PC-9 (cell line): ENCODE measurements around the gene CCDC88C. TPM values are rescaled to one million over a fixed set of nuclear protein-coding genes. Genes with fewer than 3 reads are reported as not detected.

Experiments
- BruUV-seq: library from RNA; stranded (reverse); fragments of 400-500 nt; replicated peaks from 2 replicates; lab custom pipeline; 2021; lab: Mats Ljungman, UMichigan
- CTCF ChIA-PET: fragments of 300-600 bp; sonication (Branson Sonifier 250); formaldehyde crosslinking; loops from one replicate; lab custom pipeline; 2022; ENCODE audit warnings: antibody characterized with exemption; lab: Charles Lee
- POLR2A ChIA-PET: fragments of 300-600 bp; sonication (Branson Sonifier 250); formaldehyde crosslinking; loops from one replicate; lab custom pipeline; 2022; ENCODE audit warnings: antibody characterized with exemption; ENCODE audit not compliant: unreplicated experiment; lab: Charles Lee
- DNase-seq, 2 experiments: peaks; one replicate each; pipeline versions ENCODE4 v3.0.0 to v3.0.0-alpha.2; 2015 to 2022; ENCODE audit warnings: mixed read lengths in 1 of 2
- H2AFZ ChIP-seq: fragments of 200-600 bp; sonication (generic); 2 replicates; pipeline ENCODE4 v1.8.1; 2017; ENCODE audit warnings: antibody characterized with exemption
- H3F3A ChIP-seq: fragments of 200-600 bp; sonication (generic); 2 replicates; pipeline ENCODE4 v1.8.1; 2017; ENCODE audit warnings: antibody characterized with exemption, mild to moderate bottlenecking, low read depth; ENCODE audit not compliant: insufficient read depth
- H3K27ac ChIP-seq: fragments of 200-600 bp; sonication (generic); 2 replicates; pipeline ENCODE4 v1.6.1; 2016; ENCODE audit warnings: mixed run types
- H3K27me3 ChIP-seq: fragments of 200-600 bp; sonication (generic); 2 replicates; pipeline ENCODE4 v1.6.1; 2016; ENCODE audit warnings: low read depth, mixed run types; ENCODE audit not compliant: insufficient read depth
- H3K36me3 ChIP-seq: fragments of 200-600 bp; sonication (generic); 2 replicates; pipeline ENCODE4 v1.6.1; 2016; ENCODE audit warnings: low read depth, mixed run types
- H3K4me1 ChIP-seq: fragments of 200-600 bp; sonication (generic); replicated peaks from 2 replicates; pipeline ENCODE4 v1.6.1; 2016; ENCODE audit warnings: mixed run types; ENCODE audit not compliant: insufficient read depth
- H3K4me2 ChIP-seq: fragments of 200-600 bp; sonication (generic); 2 replicates; pipeline ENCODE4 v1.6.1; 2017; ENCODE audit warnings: mixed run types
- H3K4me3 ChIP-seq: fragments of 200-600 bp; sonication (generic); 2 replicates; pipeline ENCODE4 v1.6.1; 2016; ENCODE audit warnings: mixed run types
- H3K79me2 ChIP-seq: fragments of 200-600 bp; sonication (generic); 2 replicates; pipeline ENCODE4 v1.6.1; 2017; ENCODE audit warnings: low read depth, mixed run types
- H3K9me2 ChIP-seq: fragments of 200-600 bp; sonication (generic); 2 replicates; pipeline ENCODE4 v1.8.1; 2017; ENCODE audit warnings: mild to moderate bottlenecking; ENCODE audit not compliant: insufficient read depth
- H3K9me3 ChIP-seq: fragments of 200-600 bp; sonication (generic); 2 replicates; pipeline ENCODE4 v1.8.1; 2016; ENCODE audit warnings: low read depth; ENCODE audit not compliant: insufficient read depth
- H4K20me1 ChIP-seq: fragments of 200-600 bp; sonication (generic); 2 replicates; pipeline ENCODE4 v1.8.1; 2017; ENCODE audit not compliant: insufficient read depth
- CTCF ChIP-seq: fragments of 200-600 bp; sonication (generic); conservative IDR thresholded peaks from 2 replicates; pipeline ENCODE4 v1.6.1; 2017; ENCODE audit warnings: mixed run types, antibody characterized with exemption, mild to moderate bottlenecking, moderate library complexity
- EZH2 ChIP-seq: fragments of 200-600 bp; sonication (generic); IDR thresholded peaks from 2 replicates; pipeline ENCODE4 v1.8.0; 2017; ENCODE audit warnings: antibody characterized with exemption, low read depth
- intact Hi-C: fragments of 100-400 bp; cut with micrococcal nuclease; formaldehyde crosslinking; loops from one replicate; pipeline ENCODE4 v1.10.0; 2022; ENCODE audit not compliant: unreplicated experiment
- total RNA-seq: library from RNA; stranded (reverse); gene quantifications from 2 replicates; pipeline ENCODE4 v1.2.3, GENCODE V29; 2021

Gene CCDC88C
- total RNA-seq, 1 experiment from 2014 or later: 7.4 TPM

GRCh38 chr14:91310606-91311283 lies 106.9 kb downstream of the CCDC88C start:
- Histone ChIP-seq H4K20me1 (no peaks in the 10 kb centered on the region), H3K4me3 (no peak overlapping the region), H2AFZ (no peak overlapping the region), H3K9me2 (no peaks in the 10 kb centered on the region), H3F3A (no peaks in the 10 kb centered on the region), H3K36me3 (no peaks in the 10 kb centered on the region), H3K27ac (no peak overlapping the region), H3K9me3 (no peaks in the 10 kb centered on the region), H3K4me2 (no peak overlapping the region), H3K4me1 (no peaks in the 10 kb centered on the region), H3K27me3 (no peaks in the 10 kb centered on the region), H3K79me2 (no peaks in the 10 kb centered on the region)
- intact Hi-C loops: no loop called here
- DNase-seq: no peak
- ChIA-PET CTCF (no interaction called here), POLR2A (interaction anchor here (0.5 kb wide), 1 partner anchor 339 kb away, joined by 4 read pairs; no protein-coding TSS in a partner anchor)
- TF ChIP-seq CTCF (no peak), EZH2 (no peak)
- BruUV-seq: no TSS peak

GRCh38 chr14:91309756-91310280 lies 107.8 kb downstream of the CCDC88C start:
- POLR2A ChIA-PET: no interaction called here
- intact Hi-C loops: no loop called here
- no peaks in the 10 kb centered on the region for H3K36me3 ChIP-seq
- no peaks in the 10 kb centered on the region for H3K27me3 ChIP-seq
- CTCF ChIA-PET: no interaction called here
- H3K4me2 ChIP-seq: no peak overlapping the region
- H3K9me2 ChIP-seq: no peaks in the 10 kb centered on the region
- no peak for TF ChIP-seq CTCF
- no peak for TF ChIP-seq EZH2
- no peak for DNase-seq
- H3F3A ChIP-seq: no peaks in the 10 kb centered on the region
- no peaks in the 10 kb centered on the region for H3K4me1 ChIP-seq
- H3K27ac ChIP-seq: no peak overlapping the region
- H4K20me1 ChIP-seq: no peaks in the 10 kb centered on the region
- H2AFZ ChIP-seq: no peak overlapping the region
- no TSS peak for BruUV-seq
- H3K4me3 ChIP-seq: no peak overlapping the region
- no peaks in the 10 kb centered on the region for H3K79me2 ChIP-seq
- H3K9me3 ChIP-seq: no peaks in the 10 kb centered on the region

GRCh38 chr14:91308337-91308736 lies 109.3 kb downstream of the CCDC88C start:
- no peaks in the 10 kb centered on the region for H3K27me3 ChIP-seq
- H3K4me1 ChIP-seq: no peaks in the 10 kb centered on the region
- H3K4me2 ChIP-seq: no peak overlapping the region
- intact Hi-C loops: no loop called here
- no peaks in the 10 kb centered on the region for H3K9me3 ChIP-seq
- H4K20me1 ChIP-seq: no peaks in the 10 kb centered on the region
- no peak for TF ChIP-seq EZH2
- POLR2A ChIA-PET: no interaction called here
- CTCF ChIA-PET: no interaction called here
- no peaks in the 10 kb centered on the region for H3K79me2 ChIP-seq
- no peak overlapping the region for H2AFZ ChIP-seq
- H3F3A ChIP-seq: no peaks in the 10 kb centered on the region
- no peak overlapping the region for H3K27ac ChIP-seq
- no peak for DNase-seq
- H3K9me2 ChIP-seq: no peaks in the 10 kb centered on the region
- no TSS peak for BruUV-seq
- no peak overlapping the region for H3K4me3 ChIP-seq
- no peaks in the 10 kb centered on the region for H3K36me3 ChIP-seq
